Measurements from ENCODE around the gene ZNF724.

The ZNF724 gene

DNA sequence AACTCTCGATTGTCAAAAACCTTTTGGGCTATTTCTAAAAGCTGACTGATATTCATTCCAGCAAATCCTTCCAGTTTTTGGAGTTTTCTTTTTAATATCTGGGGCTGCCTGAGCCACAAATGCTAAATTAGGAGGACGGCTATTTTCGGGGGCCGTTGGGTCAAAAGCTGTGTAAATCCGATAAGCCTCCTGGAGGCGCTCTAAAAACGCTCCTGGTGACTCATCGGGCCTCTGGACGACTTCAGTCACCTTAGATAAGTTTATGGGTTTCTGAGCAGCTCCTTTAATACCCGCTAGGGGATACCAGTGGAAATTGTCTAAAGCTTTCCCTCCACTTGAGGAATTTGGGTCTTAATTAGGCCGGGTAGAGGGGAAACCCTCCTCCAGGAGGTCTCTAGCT is 66.9 kb downstream of the ZNF724 start:
- in situ Hi-C loops (cut with HindIII; ENCODE audit: low pct_ligation_motif_present, low sequenced_read_pairs): no loop called here
- DNase-seq: no peak
- Histone ChIP-seq H3K36me3 (replicated peaks) (no peaks in the 10 kb centered on the region), H3K4me3 (ENCODE audit: low read depth, low read length) (no peak overlapping the region), H3K27me3 (replicated peaks) (no peaks in the 10 kb centered on the region), H3K27ac (no peak overlapping the region)
- TF ChIP-seq, protein P1, sequence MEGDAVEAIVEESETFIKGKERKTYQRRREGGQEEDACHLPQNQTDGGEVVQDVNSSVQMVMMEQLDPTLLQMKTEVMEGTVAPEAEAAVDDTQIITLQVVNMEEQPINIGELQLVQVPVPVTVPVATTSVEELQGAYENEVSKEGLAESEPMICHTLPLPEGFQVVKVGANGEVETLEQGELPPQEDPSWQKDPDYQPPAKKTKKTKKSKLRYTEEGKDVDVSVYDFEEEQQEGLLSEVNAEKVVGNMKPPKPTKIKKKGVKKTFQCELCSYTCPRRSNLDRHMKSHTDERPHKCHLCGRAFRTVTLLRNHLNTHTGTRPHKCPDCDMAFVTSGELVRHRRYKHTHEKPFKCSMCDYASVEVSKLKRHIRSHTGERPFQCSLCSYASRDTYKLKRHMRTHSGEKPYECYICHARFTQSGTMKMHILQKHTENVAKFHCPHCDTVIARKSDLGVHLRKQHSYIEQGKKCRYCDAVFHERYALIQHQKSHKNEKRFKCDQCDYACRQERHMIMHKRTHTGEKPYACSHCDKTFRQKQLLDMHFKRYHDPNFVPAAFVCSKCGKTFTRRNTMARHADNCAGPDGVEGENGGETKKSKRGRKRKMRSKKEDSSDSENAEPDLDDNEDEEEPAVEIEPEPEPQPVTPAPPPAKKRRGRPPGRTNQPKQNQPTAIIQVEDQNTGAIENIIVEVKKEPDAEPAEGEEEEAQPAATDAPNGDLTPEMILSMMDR (IDR thresholded peaks at IDR 0.05; ENCODE audit: low read depth, low read length, missing control alignments): no peak
